DOHH2 (cell line): ENCODE data around the gene RND2.
"Not testable (repeated sequence)": the region's sequence is repeated elsewhere in the genome, so short reads cannot be mapped to it uniquely, and the experiment has no call there.

Experiments
- H3F3A ChIP-seq: fragments of 200-600 bp; sonication (generic), shearing (Covaris generic); 2 replicates; pipeline ENCODE4 v1.6.0; 2016; ENCODE audit warnings: antibody characterized with exemption, mild to moderate bottlenecking; ENCODE audit not compliant: control insufficient read depth, insufficient read depth
- H3K27ac ChIP-seq: fragments of 200-600 bp; sonication (generic); 2 replicates; pipeline ENCODE4 v1.5.1; 2014; ENCODE audit warnings: low read depth, mild to moderate bottlenecking, low read length, moderate library complexity
- H3K27me3 ChIP-seq: fragments of 200-600 bp; sonication (generic); 2 replicates; pipeline ENCODE4 v1.6.1; 2014; ENCODE audit warnings: mild to moderate bottlenecking, low read length, mixed read lengths; ENCODE audit not compliant: control insufficient read depth
- H3K36me3 ChIP-seq: fragments of 200-600 bp; sonication (generic); 2 replicates; pipeline ENCODE4 v1.6.1; 2014; ENCODE audit warnings: mild to moderate bottlenecking, low read length, moderate library complexity, mixed read lengths; ENCODE audit not compliant: control insufficient read depth
- H3K4me1 ChIP-seq: fragments of 200-600 bp; sonication (generic); 2 replicates; pipeline ENCODE4 v1.6.1; 2014; ENCODE audit warnings: mild to moderate bottlenecking, low read length, mixed read lengths; ENCODE audit not compliant: control insufficient read depth
- H3K4me2 ChIP-seq: fragments of 200-600 bp; sonication (generic); 2 replicates; pipeline ENCODE4 v1.6.0; 2014; ENCODE audit warnings: mild to moderate bottlenecking, low read length, moderate library complexity
- H3K4me3 ChIP-seq: fragments of 200-600 bp; sonication (generic); 2 replicates; pipeline ENCODE4 v1.5.1; 2014; ENCODE audit warnings: mild to moderate bottlenecking, low read length, mixed read lengths
- H3K79me2 ChIP-seq: fragments of 200-600 bp; sonication (generic); 2 replicates; pipeline ENCODE4 v1.6.1; 2014; ENCODE audit warnings: mild to moderate bottlenecking, low read length, mixed read lengths; ENCODE audit not compliant: control insufficient read depth
- H3K9me2 ChIP-seq: fragments of 200-600 bp; sonication (generic); replicated peaks from 2 replicates; pipeline ENCODE4 v1.6.1; 2014; ENCODE audit warnings: mild to moderate bottlenecking, low read length, mixed read lengths; ENCODE audit not compliant: control insufficient read depth
- H3K9me3 ChIP-seq: fragments of 200-600 bp; sonication (generic); 2 replicates; pipeline ENCODE4 v1.6.1; 2014; ENCODE audit warnings: antibody characterized with exemption, low read length, mixed read lengths; ENCODE audit not compliant: control insufficient read depth, insufficient read depth
- H4K20me1 ChIP-seq: fragments of 200-600 bp; sonication (generic); 2 replicates; pipeline ENCODE4 v1.6.0; 2014; ENCODE audit warnings: low read depth, mild to moderate bottlenecking, antibody characterized with exemption, low read length, moderate library complexity; ENCODE audit not compliant: control insufficient read depth, insufficient read depth
- CTCF ChIP-seq: fragments of 200-600 bp; sonication (generic); IDR thresholded peaks from one replicate; pipeline ENCODE4 v1.5.1; 2014; ENCODE audit warnings: antibody characterized with exemption, mild to moderate bottlenecking, low read depth, low read length; ENCODE audit not compliant: poor library complexity, severe bottlenecking
- EZH2phosphoT487 ChIP-seq: fragments of 200-600 bp; sonication (generic); IDR thresholded peaks from 2 replicates; pipeline ENCODE4 v1.6.1; 2017; ENCODE audit warnings: borderline replicate concordance, mild to moderate bottlenecking, antibody characterized with exemption, low read length, moderate library complexity, mixed read lengths

RND2 gene

DNA sequence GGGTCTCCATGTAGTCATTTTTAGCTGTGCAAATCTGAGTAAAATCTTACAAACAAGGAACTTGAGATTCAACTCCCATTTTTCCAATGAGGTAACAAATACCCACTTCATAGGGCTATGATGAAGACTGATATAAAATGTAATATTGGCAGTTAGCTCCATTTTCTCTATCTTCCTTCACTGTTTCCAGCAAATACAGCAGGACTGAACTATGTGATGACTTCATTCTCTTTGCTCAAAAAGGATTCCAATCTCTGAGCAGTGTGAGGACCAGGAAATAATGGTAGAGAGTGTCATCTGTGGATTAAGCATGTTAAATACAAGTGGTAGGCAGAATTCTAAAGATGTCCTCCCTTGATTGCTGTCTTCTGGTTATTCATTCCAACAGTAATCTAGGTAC, 18.3 kb downstream of the RND2 start:
- Histone ChIP-seq H4K20me1 (no peaks in the 10 kb centered on the region), H3K4me1 (no peaks in the 10 kb centered on the region), H3K9me2 (no peaks in the 10 kb centered on the region), H3F3A (peaks cover 3% of the 10 kb centered on the region; the same call in 1 of the 2 replicates), H3K27ac (no peak overlapping the region), H3K36me3 (peaks cover 45% of the 10 kb centered on the region), H3K4me2 (no peak overlapping the region), H3K4me3 (no peak overlapping the region), H3K9me3 (no peaks in the 10 kb centered on the region), H3K27me3 (no peaks in the 10 kb centered on the region), H3K79me2 (no peaks in the 10 kb centered on the region)
- no peak for TF ChIP-seq CTCF
- TF ChIP-seq EZH2phosphoT487 = no peak

- Histone ChIP-seq H3K9me3 (no peaks in the 10 kb centered on the region), H3K27ac (no peak overlapping the region), H3K9me2 (no peaks in the 10 kb centered on the region), H3K4me1 (no peaks in the 10 kb centered on the region), H3K4me2 (no peak overlapping the region), H3K79me2 (no peaks in the 10 kb centered on the region), H3K4me3 (no peak overlapping the region), H3K36me3 (peaks cover 51% of the 10 kb centered on the region), H4K20me1 (no peaks in the 10 kb centered on the region), H3K27me3 (no peaks in the 10 kb centered on the region), H3F3A (peaks cover 3% of the 10 kb centered on the region; the same call in 1 of the 2 replicates)
- TF ChIP-seq EZH2phosphoT487 (no peak), CTCF (no peak)
Measured at GRCh38 chr17:43044024-43044423, 19.0 kb downstream of the RND2 start.

- no peaks in the 10 kb centered on the region for H3K9me2 ChIP-seq
- no peaks in the 10 kb centered on the region for H3K27me3 ChIP-seq
- peaks cover 79% of the 10 kb centered on the region for H3K36me3 ChIP-seq
- H3K9me3 ChIP-seq = no peaks in the 10 kb centered on the region
- TF ChIP-seq CTCF (no peak), EZH2phosphoT487 (no peak)
- no peaks in the 10 kb centered on the region for H4K20me1 ChIP-seq
- H3K79me2 ChIP-seq = no peaks in the 10 kb centered on the region
- no peak overlapping the region for H3K27ac ChIP-seq
- H3K4me1 ChIP-seq = no peaks in the 10 kb centered on the region
- no peaks in the 10 kb centered on the region for H3F3A ChIP-seq
- no peak overlapping the region for H3K4me3 ChIP-seq
- no peak overlapping the region for H3K4me2 ChIP-seq
Measured at GRCh38 chr17:43051969-43052368, 26.9 kb downstream of the RND2 start.

- not testable (repeated sequence) for H3K9me3 ChIP-seq, H4K20me1 ChIP-seq, H3K9me2 ChIP-seq, H3K79me2 ChIP-seq, H3K27ac ChIP-seq, H3K4me2 ChIP-seq, H3K27me3 ChIP-seq, H3K4me1 ChIP-seq, H3K4me3 ChIP-seq, H3F3A ChIP-seq
- H3K36me3 ChIP-seq = peaks cover 73% of the 10 kb centered on the region
Measured at GRCh38 chr17:43053008-43053407, 28.0 kb downstream of the RND2 start.
